SKM-1 treated with dmso at 0.1 percent for 144 hours (cell line): ENCODE data around the gene DCC.

Experiments used
- DNase-seq: peaks from one replicate; lab custom pipeline; 2025; ENCODE audit not compliant: unreplicated experiment; lab: John Stamatoyannopoulos, UW

DCC gene

DNA sequence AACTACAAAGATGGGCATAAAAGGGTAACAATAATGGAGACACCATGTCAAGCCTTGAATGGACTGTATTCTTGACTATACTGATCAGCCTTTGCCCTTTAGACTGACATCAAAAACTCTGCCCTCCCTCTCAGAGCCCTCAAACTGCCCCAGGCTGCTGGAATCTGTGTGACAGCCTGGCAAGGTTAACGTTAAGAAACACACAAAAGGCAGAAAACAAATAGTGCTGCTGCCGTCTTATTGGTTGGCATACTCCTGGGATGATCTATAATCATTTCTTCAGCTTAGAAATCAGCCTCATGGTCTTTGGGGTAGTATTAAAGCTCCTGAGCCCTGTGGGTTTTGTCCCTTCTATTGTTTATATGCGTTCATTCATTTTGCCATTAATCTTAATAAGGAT lies 338.0 kb downstream of the DCC start:
- no peak for DNase-seq

DNA sequence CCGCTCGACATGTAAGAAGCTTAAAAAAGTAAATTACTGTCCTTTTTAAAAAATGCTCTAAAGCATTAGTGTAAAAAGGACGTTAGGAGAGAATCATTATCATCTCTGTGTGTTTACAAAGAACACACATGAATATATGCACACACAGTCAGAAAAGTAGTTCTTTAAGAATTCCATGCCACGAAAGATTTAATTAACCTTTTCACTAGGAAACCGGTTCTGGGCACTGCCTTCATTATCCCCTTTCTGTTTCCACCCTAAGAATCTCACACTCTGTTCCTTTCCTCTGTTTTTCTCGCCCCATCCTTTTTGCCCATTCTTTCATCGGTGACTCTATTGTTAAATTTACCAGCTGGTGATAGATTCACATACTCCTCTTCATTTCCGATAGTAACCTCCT lies 338.6 kb downstream of the DCC start:
- DNase-seq = no peak

DNA sequence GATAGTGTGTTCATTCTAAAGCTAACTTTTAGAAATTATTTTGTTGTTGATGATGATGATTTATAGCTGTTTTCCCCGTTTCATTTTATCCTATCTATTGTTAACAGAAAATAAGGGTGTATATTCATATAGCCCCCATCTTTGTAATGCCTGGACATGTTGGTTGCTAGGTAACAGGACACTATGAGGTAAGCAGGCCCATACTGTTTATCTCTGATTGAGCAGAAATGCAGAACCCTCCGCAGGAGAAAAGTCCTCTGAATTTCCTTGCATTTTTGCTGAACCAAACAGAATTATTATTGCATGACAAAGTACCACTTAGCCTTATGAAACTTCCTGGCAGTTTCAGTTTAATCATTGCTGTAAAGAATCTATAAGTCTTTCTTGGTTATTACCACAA lies 339.4 kb downstream of the DCC start:
- no peak for DNase-seq

DNA sequence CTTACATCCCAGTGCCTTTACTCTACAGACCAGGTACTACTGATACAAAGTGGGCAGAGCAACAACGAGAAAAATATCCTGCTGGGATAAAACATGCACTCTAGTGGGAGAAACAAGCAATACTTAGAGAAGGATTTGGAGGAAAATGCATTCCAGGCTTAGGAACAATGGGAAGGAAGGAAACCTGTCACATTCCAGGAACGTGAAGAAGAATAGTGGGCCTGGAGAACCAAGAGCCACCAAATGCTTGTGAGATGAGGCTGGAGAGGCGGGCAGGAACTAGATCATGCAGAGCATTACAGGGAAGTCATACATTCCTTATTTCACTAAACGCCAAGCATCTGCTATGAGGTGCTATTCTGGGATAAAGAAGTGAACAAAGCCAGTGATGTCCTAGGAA lies 342.3 kb downstream of the DCC start:
- no peak for DNase-seq

DNA sequence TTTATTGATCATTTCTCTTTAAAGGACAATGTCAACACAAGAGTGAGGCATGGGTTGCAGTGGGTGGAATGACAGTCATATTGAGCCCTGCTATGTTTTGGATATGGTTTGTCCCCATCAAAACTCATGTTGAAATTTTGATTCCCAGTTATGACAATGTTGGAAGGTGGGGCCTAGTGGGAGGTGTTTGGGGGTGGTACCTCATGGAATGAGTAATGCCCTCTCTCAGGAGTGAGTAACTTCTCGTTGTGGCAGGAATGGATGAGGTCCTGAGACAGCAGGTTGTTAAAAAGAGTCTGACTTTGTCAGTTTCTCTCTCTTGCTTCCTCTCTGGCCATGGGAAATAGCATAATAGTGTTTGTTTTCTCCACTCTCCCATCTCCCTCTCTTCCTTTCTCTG lies 345.3 kb downstream of the DCC start:
- DNase-seq = no peak

DNA sequence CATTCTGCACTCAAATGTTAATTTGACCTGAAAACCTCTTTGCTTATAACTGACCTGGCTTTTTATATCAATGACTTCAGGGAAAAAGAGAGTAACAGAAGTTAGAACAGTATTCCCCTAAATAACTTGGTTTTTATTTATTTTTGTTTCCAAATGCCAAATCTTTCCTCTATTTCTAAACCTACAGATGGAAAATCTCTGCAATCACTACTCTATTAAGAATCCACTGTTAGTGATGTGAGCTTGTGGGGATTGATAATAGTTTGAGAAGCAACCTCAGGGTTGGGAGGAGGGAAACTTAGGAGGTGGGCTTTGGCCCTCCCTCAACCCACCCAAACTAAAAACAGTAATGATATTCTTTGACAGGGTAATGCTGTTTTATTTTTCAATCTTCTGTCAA lies 351.8 kb downstream of the DCC start:
- DNase-seq = no peak

DNA sequence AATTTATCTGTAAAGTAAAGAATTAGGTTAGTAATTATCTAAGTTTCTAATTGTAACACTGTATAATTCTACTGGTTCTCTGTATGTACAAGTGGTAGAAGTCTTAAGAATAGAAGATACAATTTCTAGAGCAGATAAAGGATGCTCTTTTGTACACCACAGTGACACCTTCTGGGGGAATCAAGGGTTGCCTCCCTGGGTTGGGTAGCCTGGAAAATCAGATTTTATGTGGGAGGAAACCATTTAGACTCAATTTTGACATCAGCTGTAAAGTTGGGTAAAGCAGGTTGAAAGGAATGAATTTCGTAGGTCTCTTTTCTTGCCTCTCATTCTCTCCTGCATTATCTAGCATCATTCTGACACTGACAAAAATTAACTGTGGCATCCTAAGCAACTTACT lies 354.8 kb downstream of the DCC start:
- DNase-seq = peak; percentile 1

DNA sequence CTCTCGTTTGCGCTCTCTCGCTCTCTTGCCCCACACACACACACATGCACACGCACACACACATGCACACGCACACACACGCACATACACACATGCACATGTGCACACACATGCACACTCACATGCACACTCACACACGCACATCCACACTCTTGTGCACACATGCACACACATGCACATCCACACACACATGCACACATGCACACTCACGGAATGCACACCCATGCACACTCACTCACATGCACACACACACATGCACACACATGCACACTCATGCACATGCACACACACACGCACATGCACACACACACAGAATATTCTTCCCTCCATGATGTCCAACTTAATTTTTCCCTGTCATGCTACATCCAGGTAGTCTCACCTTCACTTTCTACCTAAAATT lies 360.1 kb downstream of the DCC start:
- DNase-seq = no peak

DNA sequence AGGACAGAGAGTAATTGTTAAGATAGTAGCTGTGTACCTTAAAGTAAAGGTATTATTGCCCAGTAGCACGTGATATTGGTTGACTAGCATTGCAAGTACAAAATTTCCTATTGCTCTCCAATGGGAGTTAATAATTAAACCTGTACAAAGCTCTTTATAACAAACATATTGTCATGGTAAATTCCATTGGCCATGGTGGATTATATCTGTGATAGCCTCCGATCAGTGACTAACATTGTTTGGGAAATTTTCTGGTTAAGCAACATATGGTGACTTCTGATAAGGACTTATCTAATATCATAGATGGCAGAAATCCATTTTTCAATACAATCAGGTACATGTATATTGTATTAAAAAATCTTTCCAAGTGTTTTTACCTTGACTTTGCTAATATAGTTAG lies 360.8 kb downstream of the DCC start:
- DNase-seq = no peak

DNA sequence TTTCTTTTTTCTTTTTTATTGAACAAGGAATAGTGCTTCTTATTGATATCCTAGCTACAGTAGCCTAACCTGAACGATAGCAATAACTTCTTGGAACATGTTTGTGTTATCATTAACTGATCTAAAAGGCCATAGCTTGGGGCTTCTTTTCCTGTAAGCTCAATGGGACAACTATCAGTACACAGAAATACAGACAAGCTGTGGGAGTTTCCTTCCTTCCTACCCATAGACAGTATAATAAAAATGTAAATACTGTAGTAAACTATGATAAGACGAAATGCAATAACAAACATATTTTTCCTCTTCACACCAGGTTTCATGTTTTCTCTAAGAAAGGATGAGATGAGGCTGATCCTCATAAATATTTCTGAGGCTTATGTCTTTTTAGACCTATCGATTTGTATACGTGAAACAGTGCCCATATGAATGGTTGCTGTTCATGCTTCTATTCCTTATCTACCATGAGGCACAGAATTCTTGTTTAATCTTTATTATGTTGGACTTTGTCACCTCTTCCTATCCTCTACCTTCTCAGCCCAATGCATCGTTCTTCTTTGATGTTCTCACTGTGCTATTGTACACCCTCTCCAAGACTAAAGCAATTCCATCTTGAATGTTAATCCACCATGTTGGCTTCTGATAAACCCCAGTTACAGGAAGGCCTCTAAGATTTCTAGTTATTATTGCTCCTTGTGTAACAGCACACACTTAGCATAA lies 361.4 kb downstream of the DCC start:
- no peak for DNase-seq

DNA sequence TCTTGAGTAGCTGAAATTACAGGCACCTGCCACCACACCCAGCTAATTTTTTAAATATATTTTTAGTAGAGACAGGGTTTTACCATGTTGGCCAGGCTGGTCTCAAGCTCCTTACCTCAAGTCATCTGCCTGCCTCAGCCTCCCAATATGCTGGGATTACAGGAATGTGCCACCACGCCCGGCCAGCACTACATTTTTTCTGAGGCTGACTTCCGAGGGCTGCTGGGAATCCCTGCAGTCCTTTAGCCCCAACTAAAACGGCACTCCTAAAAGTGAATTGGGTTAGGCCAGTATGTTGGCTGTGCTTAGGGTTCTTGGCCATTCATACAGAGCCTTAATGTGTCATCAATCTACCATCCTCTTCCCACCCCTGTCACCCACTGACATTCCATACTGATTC lies 375.4 kb downstream of the DCC start:
- no peak for DNase-seq

DNA sequence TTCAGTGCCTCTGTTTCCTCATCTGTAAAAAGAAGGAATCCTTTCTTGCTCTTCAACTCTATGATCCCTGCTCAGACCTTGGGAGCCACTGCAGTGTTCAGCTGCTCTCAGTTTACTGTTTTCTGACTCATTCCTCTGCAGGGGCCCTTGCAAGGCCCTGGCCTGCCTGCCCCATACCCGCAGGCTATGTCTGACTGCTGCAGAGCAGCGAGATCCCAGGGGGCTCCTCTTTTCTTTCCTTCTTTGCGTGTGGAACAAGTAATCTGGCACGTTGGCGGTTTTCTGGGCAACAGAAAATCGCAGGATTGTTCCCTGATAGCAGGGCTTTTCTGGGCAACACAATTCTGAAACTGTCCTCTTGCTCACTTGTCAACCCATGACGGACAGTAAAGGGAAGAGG lies 376.0 kb downstream of the DCC start:
- DNase-seq = no peak

DNA sequence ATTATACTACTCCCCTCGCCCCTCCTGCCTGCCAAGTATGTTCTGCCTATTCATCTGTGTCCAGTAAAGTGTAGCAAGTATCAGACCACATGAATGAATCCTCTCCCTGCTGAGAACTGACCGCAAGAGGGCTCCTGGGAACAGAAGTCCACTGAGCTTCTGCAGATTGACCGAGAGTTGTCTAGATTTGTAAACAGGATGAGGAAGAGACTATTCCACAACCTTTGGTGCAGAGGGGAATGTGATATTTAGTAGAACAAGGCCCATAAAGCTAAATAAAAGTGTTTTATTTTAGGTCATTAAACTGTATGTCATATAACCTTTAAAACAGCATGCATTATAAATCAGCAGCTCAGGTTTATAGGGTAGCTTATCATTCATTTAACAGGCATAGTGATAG lies 377.0 kb downstream of the DCC start:
- DNase-seq = no peak

DNA sequence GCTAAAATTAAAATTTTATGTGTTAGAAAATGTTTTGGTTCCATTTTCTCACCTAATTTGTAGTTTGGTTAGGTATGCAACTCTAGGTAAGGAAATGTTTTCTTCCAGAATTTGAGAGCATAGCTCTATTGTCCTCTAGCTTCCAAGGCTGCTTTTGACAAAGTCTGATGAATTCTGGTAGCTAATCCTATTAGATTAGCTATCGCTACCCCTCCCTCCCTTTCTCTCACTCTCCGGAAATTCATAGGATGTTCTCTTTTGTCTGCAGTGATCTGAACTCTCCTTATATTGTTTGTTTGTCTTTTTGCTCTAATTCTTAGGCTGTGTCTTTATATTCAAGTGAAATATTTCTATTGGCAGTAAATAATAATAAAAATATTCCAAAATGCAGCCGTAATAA lies 382.9 kb downstream of the DCC start:
- DNase-seq = no peak

DNA sequence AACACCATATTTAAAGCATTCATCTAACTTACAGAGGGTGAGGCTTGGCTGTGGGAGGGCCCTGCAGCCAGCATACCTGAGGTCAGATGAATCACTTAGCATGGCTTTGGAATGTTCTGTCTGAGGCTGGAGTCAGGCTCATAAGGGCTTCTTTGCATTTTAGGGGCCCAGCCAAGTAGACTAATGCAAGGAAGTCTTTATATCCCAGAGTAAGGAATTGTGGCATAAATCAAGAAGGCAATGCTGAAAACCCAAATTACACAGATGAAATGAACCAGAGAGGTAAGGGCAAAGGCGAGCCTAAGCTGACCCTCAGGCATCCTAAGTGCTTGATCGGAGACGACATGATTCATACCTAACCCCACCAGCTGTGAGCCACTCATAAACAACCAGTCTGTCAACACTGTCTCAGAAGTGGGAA lies 383.6 kb downstream of the DCC start:
- no peak for DNase-seq

DNA sequence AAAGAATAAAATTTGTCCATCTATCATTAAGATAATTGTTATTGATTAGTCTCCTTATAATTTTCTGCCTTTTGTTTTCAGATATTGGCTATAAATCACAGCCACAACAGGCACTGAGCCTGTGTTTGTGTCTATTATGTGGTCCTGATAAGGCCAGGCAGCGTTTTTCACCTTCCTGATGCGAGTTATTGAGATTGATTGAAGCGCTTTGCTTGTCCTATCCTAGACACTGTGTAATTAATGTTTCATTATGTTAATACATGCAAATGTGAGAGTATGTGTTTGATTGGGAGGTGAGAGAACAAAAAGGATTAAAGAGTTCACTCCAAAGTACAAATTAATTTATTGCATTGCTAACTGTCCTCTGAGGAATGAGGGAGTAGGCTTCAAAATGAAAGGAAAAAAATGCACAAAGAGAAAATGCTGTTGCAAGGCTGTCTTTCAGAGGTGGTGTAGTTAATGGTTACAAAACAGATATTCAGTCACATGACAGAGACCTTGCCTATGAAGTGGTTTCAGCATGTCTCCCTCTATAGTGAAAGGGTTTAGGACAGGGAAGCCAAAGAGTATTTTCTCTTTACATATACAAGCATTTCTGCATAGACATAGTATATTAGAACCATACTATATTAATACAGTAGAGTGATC lies 391.1 kb downstream of the DCC start:
- DNase-seq = no peak

DNA sequence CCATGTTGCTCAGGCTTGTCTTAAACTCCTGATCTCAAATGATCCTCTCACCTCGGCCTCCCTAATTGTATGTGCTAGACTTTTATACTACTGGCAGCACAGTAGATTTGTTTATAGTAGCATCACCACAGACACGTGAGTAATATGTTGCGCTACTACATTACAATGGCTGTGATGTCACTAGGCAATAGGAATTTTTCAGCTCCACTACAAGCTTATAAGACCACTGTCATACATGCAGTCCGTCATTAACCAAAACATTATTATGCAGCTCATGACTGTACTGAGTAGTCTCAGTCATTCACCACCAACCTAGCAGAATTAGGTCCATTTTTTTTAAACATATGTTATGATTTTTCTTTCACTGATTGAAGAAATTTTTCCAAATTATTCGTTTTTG lies 398.9 kb downstream of the DCC start:
- DNase-seq = no peak

DNA sequence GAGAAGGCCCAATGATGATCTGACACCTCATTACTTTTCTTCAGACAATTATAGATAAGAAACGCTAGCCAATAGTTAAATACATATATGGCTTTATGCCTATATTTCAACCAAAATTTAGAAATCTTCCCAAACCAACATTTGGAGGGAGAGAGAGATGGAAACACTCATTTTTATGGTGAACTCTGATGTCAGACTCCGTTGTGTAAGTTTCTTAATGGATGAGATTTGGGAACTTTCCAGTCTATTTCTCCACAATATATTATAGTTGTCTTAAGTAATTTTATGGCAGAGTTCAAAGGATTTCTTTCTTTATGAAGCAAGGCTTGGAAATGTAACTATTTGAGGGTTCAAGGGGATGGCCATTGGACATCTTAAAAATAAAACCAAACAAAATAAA lies 407.0 kb downstream of the DCC start:
- DNase-seq = no peak

DNA sequence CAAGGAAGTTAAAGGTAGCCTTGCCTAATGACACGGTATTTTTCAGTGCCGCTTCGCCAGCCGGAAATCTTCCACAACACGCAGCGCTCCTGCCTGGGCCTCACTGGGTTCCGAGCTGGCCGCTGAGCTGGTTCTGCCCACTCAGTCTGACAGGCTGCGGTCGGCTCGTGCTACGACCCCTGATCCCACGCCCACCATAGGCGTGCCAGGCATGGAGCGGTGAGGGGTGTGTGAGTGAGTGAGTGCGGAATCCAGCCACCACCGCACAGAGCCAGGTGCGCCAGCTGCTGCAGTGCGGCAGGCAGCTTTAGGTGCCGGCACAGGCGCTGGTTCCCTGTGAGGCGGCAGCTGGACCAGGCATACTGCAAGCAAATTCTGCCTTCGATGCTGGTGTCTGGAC lies 407.9 kb downstream of the DCC start:
- DNase-seq = no peak

DNA sequence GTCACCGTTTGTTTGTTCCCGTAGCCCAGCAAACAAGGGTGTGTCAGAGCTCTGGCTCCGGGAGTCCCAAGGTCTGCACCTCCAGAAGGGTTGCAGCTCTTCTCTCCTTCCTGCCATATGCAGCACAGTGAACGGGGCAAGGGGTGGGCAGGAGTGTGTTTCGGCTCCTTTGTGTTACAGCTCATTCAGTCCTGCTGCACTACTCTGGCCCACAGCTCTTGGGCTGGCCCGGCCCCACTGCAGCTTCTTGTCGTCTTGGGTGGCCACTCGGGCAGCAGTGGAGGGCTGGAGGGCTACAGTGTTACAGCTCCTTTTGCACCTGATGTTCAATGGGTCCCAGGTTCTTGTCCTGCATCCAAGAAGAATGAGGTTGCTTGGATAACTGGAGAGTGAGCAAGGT lies 408.3 kb downstream of the DCC start:
- DNase-seq = no peak

DNA sequence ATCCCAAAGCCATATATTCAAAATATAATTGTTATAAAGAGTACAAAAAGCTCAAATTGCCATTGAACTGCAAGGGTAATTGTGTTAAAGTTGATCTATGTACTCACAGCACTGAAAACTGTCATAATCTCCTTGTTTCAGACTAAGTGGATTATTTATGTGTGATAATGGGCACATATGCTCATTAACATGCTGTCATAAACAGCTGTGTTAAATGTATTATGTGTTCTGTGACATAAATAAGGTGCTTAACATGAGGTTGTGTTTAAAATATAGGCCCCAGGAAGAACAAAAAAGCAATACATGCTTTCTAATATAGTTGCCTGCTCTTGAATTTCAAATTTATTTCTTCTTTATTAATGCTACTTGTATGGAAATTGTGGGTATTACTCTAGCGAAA lies 409.5 kb downstream of the DCC start:
- no peak for DNase-seq

DNA sequence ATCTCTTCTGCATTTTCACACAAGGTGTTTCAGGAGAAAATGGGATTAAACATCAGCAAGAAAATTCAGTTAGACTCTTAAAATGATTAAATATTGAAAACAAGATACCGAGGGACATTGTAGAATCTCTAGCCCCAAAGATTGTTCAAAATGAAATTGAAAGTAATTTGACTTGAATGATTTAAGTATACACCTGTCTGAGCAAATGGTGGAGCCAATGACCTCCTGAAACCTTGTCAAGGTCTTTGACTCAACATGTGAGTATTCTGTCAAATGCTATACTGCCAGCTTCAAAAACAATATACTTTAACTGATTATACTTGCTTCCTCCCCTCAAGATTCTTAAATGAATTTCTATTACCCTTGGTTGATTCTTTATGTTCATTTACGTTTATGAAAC lies 411.0 kb downstream of the DCC start:
- no peak for DNase-seq

DNA sequence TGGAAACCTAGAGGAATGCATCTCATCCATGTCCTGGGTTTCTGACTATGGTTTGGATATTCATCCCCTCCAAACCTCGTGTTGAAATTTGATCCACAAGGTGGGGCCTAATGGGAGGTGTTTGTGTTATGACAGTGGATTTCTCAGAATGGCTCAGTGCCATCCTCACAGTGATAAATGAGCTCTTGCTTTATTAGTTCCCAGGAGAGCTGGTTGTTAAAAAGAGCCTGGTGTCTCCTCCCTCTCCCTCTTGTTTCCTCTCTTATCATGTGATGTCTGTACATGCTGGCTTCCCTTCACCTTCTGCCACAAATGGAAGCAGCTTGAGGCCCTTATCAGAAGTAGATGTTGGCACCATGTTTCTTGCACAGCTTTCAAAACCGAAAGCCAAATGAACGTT lies 424.3 kb downstream of the DCC start:
- no peak for DNase-seq
